ENCODE results near the gene TCF7L1.

DNA sequence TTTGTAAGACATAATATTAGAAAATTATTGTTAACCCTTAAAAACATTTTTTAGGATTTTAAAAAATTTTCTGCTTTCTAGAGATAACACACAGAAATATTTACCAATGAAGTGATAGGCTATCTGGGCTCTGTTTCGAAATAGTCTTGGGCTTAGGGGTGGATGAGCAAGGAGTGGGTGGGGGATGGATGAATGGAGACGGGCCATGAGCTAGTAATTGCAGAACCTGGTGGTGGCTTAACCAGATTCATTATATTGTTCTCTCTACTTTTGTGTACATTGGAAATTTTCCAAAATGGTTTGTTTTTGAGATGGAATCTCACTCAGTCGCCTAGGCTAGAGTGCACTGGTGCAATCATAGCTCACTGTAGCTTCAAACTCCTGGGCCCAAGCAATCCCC lies 89.6 kb downstream of the TCF7L1 start:
- no peak for TF ChIP-seq ZNF70 (CRISPR knock-in tag; IDR thresholded peaks at IDR 0.05)
- TF ChIP-seq, protein P1, sequence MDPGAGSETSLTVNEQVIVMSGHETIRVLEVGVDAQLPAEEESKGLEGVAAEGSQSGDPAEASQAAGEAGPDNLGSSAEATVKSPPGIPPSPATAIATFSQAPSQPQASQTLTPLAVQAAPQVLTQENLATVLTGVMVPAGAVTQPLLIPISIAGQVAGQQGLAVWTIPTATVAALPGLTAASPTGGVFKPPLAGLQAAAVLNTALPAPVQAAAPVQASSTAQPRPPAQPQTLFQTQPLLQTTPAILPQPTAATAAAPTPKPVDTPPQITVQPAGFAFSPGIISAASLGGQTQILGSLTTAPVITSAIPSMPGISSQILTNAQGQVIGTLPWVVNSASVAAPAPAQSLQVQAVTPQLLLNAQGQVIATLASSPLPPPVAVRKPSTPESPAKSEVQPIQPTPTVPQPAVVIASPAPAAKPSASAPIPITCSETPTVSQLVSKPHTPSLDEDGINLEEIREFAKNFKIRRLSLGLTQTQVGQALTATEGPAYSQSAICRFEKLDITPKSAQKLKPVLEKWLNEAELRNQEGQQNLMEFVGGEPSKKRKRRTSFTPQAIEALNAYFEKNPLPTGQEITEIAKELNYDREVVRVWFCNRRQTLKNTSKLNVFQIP (CRISPR knock-in tag; IDR thresholded peaks at IDR 0.05; ENCODE audit: borderline replicate concordance, low read depth): no peak
- TF ChIP-seq, protein P2, sequence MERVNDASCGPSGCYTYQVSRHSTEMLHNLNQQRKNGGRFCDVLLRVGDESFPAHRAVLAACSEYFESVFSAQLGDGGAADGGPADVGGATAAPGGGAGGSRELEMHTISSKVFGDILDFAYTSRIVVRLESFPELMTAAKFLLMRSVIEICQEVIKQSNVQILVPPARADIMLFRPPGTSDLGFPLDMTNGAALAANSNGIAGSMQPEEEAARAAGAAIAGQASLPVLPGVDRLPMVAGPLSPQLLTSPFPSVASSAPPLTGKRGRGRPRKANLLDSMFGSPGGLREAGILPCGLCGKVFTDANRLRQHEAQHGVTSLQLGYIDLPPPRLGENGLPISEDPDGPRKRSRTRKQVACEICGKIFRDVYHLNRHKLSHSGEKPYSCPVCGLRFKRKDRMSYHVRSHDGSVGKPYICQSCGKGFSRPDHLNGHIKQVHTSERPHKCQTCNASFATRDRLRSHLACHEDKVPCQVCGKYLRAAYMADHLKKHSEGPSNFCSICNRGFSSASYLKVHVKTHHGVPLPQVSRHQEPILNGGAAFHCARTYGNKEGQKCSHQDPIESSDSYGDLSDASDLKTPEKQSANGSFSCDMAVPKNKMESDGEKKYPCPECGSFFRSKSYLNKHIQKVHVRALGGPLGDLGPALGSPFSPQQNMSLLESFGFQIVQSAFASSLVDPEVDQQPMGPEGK (CRISPR knock-in tag; IDR thresholded peaks at IDR 0.05; ENCODE audit: borderline replicate concordance): no peak
- TF ChIP-seq ZNF565 (CRISPR knock-in tag; conservative IDR thresholded peaks at IDR 0.05; ENCODE audit: low read depth): no peak
- TF ChIP-seq RARB (CRISPR knock-in tag; IDR thresholded peaks at IDR 0.05): no peak
- TF ChIP-seq ARNTL (CRISPR knock-in tag; IDR thresholded peaks at IDR 0.05; ENCODE audit: borderline replicate concordance, low read depth): no peak
- TF ChIP-seq CSDC2 (CRISPR knock-in tag; IDR thresholded peaks at IDR 0.05): no peak
- no peak for TF ChIP-seq TOX (CRISPR knock-in tag; IDR thresholded peaks at IDR 0.05; ENCODE audit: borderline replicate concordance)
- TF ChIP-seq ZFP30 (CRISPR knock-in tag; IDR thresholded peaks at IDR 0.05): no peak
- no peak for TF ChIP-seq SNAI2 (CRISPR knock-in tag; IDR thresholded peaks at IDR 0.05)
- TF ChIP-seq OSR1 (CRISPR knock-in tag; IDR thresholded peaks at IDR 0.05): no peak
- no peak for TF ChIP-seq TCF4 (CRISPR knock-in tag; IDR thresholded peaks at IDR 0.05; ENCODE audit: borderline replicate concordance)
- TF ChIP-seq, protein P3, sequence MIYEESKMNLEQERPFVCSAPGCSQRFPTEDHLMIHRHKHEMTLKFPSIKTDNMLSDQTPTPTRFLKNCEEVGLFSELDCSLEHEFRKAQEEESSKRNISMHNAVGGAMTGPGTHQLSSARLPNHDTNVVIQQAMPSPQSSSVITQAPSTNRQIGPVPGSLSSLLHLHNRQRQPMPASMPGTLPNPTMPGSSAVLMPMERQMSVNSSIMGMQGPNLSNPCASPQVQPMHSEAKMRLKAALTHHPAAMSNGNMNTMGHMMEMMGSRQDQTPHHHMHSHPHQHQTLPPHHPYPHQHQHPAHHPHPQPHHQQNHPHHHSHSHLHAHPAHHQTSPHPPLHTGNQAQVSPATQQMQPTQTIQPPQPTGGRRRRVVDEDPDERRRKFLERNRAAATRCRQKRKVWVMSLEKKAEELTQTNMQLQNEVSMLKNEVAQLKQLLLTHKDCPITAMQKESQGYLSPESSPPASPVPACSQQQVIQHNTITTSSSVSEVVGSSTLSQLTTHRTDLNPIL (CRISPR knock-in tag; IDR thresholded peaks at IDR 0.05; ENCODE audit: low read depth): no peak
- TF ChIP-seq ZFP3 (CRISPR knock-in tag; IDR thresholded peaks at IDR 0.05): no peak

Data from SK-N-SH treated with all-trans-retinoic acid at 6 μM for 48 hours (cell line).